Activated CD8-positive, alpha-beta memory T cell treated with anti-CD3 and anti-CD28 coated beads, Interleukin-2, amount 50 U/mL, for 48 hours (primary cell): ENCODE measurements around the gene ANXA6.

Experiments used
- DNase-seq: peaks from one replicate; pipeline ENCODE4 v3.0.0-alpha.2; 2020

Gene ANXA6

DNA sequence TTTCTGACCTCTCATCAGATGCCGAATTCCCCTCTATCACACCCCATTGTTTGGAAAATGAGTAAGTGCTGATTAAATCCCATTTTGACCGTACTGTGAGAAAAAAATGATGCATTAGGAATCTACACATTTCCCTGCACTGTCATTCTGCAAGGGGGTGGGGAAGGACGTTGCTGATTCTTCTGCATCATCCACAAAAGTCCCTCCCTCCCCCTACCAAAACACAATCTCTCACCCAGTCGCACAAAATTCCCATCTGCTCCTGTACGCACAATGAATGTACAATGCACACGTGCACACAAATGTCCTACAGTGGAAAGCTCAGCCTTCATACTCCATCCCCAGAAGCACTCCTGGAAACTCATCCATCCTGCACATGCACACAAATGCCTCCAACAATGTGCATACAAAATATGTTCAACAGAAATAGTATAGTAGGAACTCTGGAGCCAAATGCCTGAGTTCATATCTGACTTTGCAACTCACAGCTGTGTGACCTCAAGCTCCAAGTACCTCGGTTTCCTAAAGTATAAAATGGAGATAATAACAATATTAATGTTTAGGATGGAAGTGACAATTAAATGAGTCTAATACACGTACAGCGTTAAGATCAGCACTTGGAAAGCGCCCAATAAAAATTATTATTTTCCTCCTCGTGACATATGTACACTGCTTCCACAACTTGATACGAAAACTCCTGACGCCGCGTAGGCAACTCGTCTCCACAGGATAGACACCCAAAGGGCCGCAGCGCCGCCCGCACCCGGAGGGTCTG, 77.6 kb downstream of the ANXA6 start:
- no peak for DNase-seq

DNA sequence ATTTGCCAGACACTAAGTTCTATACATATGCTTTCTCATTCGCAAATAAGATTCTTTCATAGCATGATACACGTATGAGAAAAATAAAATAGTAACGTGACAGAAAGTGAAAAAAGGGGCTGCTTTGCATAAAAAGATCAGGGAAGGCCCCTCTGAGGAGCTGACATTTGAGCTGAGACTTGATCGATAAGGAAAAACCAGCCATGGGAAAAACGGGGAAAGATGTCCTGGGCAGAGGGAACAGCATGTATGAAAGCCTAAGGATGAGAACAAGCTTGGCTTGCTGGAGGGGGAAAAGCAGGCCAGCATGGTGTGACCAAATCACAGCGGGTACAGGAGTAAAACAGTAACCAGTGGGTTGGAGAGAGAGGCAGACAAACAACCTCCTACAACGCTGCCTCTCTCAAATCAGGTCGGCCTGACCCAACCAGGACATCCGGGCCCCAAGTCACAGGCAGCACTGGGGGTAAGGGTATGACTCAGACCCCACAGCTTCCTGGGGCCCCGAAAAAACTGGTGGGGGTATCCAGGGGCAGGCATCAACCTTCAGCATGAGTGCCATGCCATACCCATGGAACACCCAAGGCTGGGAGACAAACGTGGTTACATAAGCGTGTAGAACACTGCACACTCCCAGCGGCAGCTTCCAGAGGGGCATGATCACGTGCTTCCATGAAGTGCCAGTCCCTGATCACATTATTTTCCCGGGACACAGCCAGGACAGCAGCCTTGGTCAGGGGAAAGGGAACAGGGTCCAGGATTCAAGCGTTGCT, 78.9 kb downstream of the ANXA6 start:
- DNase-seq: peak; percentile 85

DNA sequence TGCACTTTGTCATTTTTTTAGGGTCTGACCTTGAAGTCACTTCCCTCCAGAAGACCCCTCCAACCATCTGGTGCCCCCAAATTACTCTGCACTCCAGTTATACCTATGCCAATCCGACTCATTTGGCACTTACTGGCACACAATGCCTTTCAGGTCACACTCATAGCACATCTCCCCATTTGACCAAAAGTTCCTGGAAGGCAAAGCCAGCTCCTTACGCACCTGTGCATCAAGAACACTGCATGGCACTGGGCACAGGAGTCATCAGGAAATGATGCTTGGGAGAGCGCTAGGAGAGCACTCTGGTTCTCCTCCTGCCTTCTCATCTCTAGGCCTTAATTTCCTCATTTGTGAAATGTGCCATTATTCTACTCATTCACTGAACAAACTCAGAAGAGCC, 79.6 kb downstream of the ANXA6 start:
- no peak for DNase-seq

DNA sequence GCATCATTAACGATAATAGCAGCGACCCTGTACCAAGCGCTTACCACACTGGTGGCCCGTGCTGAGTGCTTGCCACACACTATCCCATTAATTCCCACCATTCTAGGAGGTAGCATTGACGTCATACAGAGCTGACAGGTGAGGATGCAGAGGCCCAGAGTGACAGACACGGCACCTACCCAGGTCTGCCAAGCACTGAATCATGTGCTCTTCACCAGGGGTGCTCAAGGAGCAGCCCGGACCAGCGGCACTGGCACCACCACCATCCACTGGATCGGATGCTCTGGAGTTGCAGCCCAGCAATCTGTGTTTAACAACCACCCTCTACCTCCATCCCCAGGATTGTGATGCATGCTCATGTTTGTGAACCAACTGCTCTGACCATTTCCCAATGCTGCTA, 80.2 kb downstream of the ANXA6 start:
- no peak for DNase-seq

DNA sequence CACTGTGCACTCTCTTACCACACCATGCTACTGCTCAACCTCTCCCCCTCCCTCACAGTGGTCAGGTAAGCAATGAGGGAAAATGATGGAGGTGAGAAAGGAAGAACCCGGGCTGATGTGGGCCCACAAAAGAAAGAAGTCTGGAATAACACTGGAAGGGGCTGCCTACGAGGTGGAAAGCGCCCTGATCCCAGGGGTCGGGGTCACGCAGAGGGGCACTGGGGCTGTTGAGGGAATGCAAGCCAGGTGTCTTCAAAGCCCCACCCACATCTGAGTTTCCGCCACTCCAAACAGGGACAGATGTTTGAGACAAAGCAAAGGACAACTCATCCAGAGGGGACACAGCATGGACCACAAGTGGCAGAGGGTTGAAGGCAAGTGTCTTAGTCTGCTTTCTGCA, 81.0 kb downstream of the ANXA6 start:
- DNase-seq: no peak

DNA sequence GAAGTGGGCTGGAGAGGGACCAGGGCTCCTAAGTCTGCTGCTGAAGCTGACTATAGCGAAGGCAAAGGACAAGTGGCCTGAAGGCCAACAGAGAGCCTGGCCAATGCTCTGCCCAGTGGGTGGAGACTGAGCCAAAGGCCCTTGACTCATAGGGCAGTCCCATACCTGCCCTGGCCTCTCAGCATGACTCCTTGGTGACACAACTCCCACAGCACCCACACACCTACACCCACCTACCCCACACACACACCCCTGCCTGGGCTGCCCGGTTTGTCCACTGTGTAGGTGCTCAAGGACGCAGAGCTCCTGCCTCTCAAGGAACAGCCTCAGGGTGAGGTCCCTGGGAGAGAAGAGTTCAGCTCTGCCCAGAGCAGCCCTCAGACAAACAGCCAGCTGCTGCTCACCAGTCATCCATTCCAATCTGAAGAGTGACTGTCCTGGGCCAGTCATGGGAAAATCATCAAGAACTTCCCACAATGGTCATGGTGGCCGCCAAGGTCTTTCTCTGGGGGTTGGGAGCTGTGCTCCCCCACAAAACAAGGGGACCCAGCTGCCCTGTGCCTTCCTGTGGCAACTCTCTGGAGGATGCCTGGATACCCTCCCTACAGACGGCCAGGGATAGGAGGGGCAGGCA, 81.8 kb downstream of the ANXA6 start:
- DNase-seq: no peak

DNA sequence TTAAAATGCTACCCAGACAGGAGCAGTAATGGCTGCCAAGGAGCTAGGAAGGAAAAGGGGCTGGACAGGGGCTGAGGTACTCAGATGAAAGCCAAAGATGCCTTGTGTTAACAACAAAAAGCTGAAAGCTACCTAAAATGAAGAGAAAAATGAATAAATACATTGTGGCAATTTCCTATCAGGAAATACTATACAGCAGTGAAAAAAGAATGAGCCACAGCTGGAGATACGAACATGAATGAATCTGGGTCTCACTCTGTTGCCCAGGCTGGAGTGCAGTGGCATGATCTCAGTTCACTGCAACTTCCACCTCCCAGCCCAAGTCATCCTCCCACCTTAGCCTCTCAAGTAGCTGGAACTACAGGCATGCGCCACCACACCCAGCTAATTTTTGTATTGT, 83.0 kb downstream of the ANXA6 start:
- DNase-seq: no peak

DNA sequence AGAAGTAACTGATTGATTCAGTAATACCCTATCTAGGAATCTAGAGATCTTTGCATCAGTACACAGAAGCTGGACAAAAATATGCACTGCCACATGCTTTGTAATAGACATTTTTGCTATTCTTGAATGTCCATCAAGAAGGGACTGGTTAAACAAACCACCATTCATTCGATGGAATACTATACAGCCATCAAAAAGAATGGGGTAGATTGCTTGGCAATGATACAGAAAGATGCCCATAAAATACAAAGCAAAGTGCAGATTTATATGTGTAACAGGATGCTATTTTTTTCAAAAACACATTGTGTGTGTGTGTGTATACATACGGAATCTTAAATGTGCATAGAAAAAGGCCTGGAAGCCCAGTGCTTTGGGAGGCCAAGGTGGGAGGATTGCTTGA, 84.3 kb downstream of the ANXA6 start:
- no peak for DNase-seq

DNA sequence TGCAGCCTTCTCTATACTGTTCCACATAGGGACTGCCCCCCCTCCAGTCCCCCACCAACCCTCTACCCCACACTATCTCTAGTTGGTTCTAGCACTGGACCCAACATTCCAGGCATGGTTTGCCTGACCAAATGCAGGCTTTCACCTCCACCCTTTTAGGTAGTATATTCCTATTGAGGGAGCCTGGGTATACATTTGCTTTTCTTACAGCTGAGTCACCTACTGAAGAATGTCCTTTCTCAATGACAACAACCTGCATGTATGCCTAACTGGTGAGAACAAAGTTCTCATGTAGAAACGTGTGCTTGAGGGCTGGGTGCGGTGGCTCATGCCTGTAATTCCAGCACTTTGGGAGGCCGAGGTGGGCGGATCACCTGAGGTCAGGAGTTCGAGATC, 85.0 kb downstream of the ANXA6 start:
- no peak for DNase-seq

DNA sequence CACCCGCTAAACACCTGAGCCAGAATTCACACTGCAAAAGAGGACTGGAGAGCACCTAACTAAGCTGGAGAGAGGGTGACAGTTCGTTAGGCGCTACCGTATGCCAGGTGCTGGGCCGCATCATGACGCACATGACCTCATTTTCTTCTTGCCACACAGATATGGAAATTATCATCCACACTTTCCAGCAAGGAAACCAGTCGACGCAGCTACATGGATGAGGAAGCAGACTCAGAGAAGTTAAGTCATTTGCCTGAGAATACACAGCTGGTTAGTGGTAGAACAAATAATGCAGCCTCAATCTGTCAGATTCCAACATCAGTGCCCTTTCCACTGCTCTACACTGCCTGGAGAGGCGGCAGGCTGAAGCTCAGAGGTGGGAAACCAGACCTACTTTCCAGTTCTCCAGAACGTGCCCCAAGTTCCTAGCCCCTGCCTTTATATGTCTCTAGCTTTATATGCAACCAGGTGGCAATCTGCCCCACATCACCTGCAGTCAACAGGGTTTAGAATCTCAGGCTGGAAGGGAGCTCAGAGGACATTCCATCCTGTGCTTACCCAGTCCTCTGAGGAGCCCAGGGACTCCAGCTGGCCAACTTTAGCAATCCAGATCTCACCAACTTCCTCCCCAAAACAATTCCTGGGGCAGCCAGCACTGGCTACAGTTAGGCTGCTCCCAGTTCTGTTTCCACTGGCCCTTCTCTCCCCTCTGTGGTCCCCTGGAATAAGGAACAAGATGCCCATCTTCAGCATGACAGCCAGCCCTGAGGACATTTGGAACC, 85.5 kb downstream of the ANXA6 start:
- DNase-seq: no peak

DNA sequence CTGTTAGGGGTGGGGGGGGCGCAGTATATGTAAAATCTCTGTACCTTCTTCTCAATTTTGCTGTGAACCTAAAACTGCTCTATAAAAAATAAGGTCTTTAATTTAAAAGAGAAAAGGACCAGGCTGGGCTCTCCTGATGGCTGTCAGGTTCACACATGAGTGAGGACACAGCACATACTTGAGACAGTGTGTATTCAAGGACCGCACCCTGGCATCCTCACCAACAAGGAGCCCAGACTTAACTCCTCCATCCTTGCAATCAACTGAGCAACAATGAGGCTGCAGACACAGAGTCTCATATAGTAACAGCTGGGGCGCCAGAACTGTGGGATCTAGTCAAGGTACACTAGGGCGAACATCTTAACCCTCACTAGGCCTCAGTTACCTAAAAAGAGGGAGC, 86.6 kb downstream of the ANXA6 start:
- no peak for DNase-seq

DNA sequence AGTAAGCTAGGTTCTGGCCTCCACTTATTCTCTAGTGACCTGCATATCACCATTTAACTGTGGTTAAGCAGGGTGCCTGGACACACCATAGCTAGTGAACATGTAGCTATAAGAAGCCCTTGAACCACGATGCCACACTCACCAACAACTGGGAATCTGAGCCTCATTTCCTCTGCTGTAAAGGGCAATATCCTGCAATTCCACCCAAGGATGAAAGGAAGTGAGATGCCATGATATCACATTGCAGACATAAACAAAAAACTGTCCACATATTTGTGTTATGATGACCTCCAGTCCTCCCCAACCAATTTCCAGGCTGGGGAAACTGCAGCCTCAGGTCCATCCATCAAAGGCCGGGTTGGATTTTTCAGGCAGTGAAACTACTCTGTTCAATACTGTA, 87.1 kb downstream of the ANXA6 start:
- DNase-seq: no peak

DNA sequence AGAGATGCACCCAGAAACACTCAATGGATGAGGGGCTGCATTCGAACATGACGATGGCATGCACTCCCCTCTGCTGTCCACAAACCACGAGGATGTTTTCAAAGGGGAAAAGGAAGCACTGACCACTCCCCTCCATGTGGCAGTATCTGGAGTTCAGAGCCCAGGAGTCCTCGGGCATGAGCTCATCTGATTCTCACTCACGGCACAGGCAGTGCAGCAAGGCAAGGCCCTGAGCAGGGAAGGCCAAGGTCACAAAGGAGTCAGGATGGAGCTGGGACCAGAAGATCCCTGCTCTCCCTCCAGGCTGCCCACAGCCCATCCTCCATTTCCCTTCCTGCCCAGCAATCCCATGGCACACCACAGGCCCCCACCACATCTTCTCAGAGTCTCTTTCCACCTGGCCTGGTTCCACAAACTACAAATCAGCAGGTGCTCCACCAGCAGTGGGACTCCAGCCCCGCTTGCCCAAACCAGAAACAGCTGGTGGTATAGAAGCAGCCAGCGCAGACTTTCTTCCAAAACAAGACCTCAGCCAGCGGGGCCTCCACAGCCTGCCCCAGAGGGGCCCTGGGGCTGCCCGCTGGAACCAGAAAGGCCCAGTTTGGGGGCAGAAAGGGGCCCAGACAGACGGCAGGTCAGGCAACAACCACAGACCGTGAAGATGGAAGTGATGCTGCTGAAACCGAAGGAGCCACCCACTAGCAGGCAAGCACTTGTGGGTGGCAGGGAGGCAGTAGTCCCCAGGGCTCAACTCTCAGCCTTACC, 89.0 kb downstream of the ANXA6 start:
- DNase-seq: peak; percentile 81

DNA sequence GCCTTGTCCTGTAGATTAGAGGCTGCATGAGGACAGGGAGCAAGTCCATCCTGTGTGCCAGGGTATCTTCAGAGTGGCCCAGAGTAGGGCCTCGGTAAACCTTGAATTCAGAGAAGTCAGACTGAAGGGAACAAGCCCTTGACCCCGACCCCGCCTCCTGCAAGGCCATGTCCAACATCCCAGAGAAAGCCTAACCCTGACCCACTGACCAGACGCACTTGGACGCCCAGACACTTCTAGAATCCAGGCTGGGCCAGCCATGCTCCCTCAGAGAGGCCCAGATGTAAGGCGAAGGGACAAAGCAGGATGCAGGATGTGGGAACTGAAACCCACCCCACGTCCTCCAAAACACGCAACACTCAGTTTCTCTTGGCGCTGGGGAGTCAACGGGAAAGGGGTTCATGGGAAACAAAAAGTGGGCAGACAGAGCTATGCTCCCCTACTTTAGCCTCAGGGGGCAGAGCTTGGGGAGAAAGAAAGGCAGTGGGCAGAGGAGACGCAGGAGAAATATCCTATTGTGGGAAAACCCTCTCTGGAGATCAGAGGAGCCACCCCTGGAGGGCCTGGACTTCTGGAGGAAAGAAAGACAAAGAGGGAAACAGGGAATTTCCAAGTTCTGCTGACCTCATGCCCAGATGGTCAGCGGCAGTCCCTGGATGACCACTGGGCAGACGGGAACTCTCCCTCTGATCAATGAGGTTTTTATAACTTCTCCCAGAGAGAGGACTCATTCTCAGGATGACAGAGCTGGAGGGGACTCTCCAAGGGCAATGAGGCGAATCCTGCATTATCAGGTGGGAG, 89.7 kb downstream of the ANXA6 start:
- no peak for DNase-seq

DNA sequence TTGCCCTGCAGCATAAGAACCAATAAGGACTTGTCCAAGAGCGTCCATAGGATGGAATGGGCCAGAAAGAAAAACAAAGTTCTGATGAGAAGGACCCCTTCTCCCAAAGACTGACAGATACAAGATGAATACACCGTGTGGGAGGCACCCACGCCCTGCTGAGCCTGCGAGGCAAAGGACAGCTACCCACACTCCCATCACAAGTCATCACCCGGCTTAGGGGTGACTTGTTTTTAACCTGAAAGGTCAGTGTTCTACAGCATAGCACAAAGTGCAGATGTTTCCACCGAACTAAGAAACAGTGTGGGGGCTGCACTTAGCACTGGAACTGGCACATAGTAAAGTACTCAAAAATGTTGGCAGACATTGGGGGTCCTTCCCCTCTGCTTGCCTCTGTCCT, 90.7 kb downstream of the ANXA6 start:
- DNase-seq: no peak

DNA sequence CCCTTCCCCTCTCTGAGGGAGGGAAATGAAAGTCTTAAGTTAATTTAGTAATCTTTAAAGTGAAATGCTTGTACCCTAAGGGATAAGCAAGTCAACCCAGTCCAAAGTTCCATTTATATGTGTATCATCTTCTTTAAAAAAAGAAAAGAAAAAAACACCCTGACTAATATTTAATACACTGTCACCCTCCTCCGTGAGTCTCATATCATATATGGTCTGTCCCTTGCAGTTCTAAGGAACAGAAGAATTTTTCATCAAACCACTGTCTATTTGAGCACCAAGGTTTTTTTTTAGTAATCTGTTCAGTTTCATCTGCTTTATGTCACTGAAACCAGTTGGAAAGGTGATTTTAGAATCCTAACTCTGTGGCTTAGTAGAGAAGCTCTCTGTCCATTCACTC, 92.0 kb downstream of the ANXA6 start:
- no peak for DNase-seq

DNA sequence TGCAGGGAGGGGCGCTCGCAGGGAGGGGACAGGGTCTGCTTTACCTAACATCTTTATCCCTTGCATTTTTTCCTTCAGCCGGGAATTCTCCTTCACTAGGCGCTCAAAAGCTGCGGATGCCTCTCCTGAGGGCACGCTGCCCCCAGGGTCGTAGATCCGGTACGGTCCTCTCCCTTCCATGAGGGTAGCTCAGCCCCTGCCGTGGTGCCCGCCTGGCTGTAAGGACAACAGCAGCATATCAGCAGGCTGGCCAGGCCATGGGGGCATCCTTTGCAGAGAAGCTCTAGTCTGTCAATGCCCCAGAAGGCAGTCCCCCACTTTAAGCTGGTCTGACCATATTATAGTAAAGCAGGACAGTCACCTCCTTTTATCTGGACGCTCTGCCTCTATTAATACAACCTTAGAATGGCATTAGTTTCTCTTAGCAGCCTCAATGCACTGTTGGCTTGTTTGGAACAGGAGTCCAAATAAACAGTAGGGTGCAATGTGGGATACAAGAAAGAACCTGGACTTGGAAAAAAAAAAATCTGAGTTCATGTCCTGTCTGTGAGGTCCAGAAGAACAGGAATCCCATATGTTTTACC, 92.6 kb downstream of the ANXA6 start:
- no peak for DNase-seq

DNA sequence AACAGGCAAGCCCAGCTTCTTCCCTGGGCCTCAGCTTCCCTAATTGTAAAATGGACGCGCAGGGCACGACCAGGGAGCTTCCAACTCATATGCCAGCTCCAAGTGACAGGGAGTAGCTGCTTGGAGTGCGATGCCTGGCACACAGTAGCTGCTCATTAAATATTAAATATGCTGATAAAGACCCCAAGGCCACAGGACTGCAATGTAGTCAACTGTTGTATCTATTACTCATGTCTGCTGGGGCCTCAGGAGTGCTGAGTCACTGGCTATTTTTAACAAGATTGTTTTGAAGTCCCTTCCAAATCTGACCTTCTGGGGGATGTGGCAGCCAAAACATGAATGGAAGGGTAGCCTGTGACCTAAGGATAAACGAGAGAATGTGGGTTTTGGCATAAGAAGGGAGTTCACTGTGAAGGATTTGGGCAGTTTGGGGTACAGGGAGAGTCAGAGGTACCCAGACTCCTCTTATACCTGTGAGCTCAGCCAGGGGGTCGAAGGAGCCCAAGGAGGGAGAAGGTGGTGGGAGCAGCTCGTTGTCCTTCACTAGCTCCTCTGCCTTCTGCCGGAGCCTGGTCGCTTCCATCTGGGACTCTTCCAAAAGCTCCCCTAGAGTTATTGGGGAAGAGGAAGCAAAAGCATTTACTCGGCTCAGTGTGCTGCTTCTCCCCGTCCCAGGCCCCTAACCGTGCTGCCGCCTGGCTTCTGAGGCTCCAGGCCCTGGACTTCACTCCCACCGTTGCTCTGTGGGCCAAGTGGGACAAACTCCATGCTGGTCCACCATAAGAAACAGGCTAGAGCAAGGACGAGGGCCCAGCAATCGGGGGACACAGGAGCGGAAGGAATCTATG, 94.2 kb downstream of the ANXA6 start:
- DNase-seq: no peak

DNA sequence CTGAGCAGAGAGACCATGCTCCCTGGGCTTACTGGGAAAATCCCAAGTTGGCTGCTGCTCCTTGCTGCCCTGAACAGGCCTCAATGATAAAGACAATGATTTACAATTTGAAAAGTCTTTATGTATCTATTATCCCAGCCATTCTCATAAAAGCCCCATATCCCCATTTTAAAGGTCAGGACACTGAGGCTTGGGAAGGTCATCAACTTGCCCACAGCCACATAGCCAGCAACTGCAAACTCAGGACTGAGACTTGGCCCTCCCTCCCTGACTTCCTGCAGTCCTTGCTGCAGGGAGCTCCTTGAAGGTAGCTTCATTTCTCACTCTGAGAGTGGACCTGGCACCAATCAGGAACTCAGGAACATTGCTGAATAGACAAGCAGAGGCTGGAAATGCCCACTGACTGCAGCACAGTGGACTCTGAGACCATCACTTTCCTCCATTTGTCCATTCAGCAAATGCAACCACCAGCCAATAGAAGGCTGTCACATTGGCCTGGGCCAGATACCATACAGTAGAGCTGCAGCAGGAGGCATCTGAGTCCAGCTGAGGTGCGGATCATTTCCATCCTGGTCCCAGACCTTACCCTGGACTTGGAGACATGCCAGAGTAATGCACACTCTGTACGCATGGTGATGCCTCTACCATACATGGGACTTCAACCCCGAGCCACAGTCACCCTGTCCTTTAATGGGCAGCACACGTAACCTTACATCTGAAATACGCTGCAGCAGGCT, 95.0 kb downstream of the ANXA6 start:
- DNase-seq: no peak

DNA sequence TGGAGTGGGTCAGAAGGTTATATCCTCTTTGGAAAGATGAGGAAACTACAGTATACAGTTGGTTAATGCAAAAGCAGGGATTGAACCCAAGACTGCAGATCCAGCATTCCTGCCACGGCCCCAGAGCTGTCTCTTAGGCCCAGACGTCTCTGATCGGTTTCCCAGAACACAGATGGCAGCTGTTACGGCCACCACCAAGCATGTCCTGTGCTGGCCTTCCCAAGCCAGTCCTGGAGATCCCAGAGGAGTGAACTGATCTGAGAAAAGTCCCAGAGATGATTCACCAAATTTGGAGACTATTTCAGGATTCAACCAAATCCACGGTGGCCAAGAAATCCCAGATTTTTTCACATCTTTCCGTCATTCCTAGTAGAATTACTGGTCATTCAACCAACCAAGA, 96.8 kb downstream of the ANXA6 start:
- DNase-seq: no peak
